Endothelial cell of umbilical vein (primary cell): ENCODE measurements around the gene CCL21.

Source experiments
- EZH2 ChIP-seq: IDR thresholded peaks from 2 replicates; pipeline ENCODE4 v1.6.1; 2012; ENCODE audit warnings: borderline replicate concordance, low read depth, mild to moderate bottlenecking, moderate library complexity, low read length, inconsistent platforms; ENCODE audit not compliant: severe bottlenecking
- POLR2A ChIP-seq: IDR thresholded peaks from 2 replicates; pipeline ENCODE4 v1.6.1; 2012; ENCODE audit warnings: low read depth, mild to moderate bottlenecking, control low read depth, low read length
- POLR2AphosphoS5 ChIP-seq: IDR thresholded peaks from 2 replicates; pipeline ENCODE4 v1.6.1; 2012; ENCODE audit warnings: low read depth, mild to moderate bottlenecking, control low read depth, low read length, moderate library complexity; ENCODE audit not compliant: insufficient read depth
- TF ChIP-seq, protein P1 (sequence below), 2 donors: IDR thresholded peaks; 1 replicate in 1 of 2; 2 replicates in 1 of 2; pipeline ENCODE4 v1.5.1; 2011; ENCODE audit warnings: low read length in 2 of 2, mild to moderate bottlenecking in 2 of 2, moderate library complexity in 2 of 2, control low read depth in 1 of 2, inconsistent platforms in 1 of 2, low read depth in 1 of 2; ENCODE audit not compliant: insufficient read depth in 1 of 2; ENCODE audit errors: extremely low read depth in 1 of 2
- TF ChIP-seq, protein P2 (sequence below): IDR thresholded peaks from 2 replicates; pipeline ENCODE4 v1.6.1; 2011; ENCODE audit not compliant: insufficient read depth, insufficient read length

DNA sequence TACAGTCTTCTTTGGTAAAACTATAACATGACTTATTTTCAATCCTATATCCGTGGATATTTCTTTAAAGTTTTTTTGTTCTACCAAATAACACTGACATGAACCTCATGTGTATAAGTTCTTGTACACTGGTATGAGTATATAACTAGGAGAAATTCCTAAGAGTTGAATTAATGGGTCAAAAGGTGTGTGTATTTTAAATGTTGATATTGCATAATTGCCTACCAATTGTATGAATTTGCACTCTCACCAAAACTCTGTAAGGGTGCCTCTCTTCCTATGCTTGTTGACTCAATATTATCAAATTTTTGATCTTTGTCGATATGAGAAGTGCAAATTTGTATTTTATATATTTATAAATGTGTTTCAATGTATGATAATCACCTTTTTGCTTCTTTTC, 22.9 kb upstream of the CCL21 start:
- TF ChIP-seq, protein P1, sequence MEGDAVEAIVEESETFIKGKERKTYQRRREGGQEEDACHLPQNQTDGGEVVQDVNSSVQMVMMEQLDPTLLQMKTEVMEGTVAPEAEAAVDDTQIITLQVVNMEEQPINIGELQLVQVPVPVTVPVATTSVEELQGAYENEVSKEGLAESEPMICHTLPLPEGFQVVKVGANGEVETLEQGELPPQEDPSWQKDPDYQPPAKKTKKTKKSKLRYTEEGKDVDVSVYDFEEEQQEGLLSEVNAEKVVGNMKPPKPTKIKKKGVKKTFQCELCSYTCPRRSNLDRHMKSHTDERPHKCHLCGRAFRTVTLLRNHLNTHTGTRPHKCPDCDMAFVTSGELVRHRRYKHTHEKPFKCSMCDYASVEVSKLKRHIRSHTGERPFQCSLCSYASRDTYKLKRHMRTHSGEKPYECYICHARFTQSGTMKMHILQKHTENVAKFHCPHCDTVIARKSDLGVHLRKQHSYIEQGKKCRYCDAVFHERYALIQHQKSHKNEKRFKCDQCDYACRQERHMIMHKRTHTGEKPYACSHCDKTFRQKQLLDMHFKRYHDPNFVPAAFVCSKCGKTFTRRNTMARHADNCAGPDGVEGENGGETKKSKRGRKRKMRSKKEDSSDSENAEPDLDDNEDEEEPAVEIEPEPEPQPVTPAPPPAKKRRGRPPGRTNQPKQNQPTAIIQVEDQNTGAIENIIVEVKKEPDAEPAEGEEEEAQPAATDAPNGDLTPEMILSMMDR (IDR thresholded peaks at IDR 0.05; ENCODE audit: extremely low read depth in 1 of 2, insufficient read depth in 1 of 2, low read depth in 1 of 2, low read length in 2 of 2) = no peak
- TF ChIP-seq, protein P2, sequence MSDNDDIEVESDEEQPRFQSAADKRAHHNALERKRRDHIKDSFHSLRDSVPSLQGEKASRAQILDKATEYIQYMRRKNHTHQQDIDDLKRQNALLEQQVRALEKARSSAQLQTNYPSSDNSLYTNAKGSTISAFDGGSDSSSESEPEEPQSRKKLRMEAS = no peak
- TF ChIP-seq POLR2A (no peak), POLR2AphosphoS5 (no peak), EZH2 (no peak)
